ENCODE data around the gene COPG2.
A peak's percentile ranks its signal among the peaks of the same experiment; 100 is the strongest.
"Not testable (repeated sequence)": the region's sequence is repeated elsewhere in the genome, so short reads cannot be mapped to it uniquely, and the experiment has no call there.

Gene COPG2

GRCh38 chr7:130668258-130669084 is at the start of gene COPG2:
TSS of gene COPG2 (minus strand) at chr7:130668748. CDS start at chr7:130668668, 80 bp downstream.
- DNase-seq (ENCODE audit: extremely low read depth in 1 of 2, low read depth in 1 of 2): peak; percentile 62 to 67

GRCh38 chr7:130712416-130712815 is 43.9 kb upstream of the COPG2 start:
- DNase-seq (ENCODE audit: extremely low read depth in 1 of 2, low read depth in 1 of 2): no peak

- no peak for DNase-seq (ENCODE audit: extremely low read depth in 1 of 2, low read depth in 1 of 2)
These were observed 40.2 kb upstream of the COPG2 start for GRCh38 chr7:130708766-130709165.

- DNase-seq (ENCODE audit: extremely low read depth in 1 of 2, low read depth in 1 of 2): no peak
These were observed 39.5 kb upstream of the COPG2 start for GRCh38 chr7:130708001-130708400.

- DNase-seq (ENCODE audit: extremely low read depth in 1 of 2, low read depth in 1 of 2): no peak
These were observed 35.3 kb upstream of the COPG2 start for GRCh38 chr7:130703851-130704250.

GRCh38 chr7:130701650-130702049 is 33.1 kb upstream of the COPG2 start:
- DNase-seq (ENCODE audit: extremely low read depth in 1 of 2, low read depth in 1 of 2): no peak

- DNase-seq (ENCODE audit: extremely low read depth in 1 of 2, low read depth in 1 of 2): no peak
These were observed 32.2 kb upstream of the COPG2 start for GRCh38 chr7:130700760-130701159.

GRCh38 chr7:130699686-130700085 is 31.1 kb upstream of the COPG2 start:
- DNase-seq (ENCODE audit: extremely low read depth in 1 of 2, low read depth in 1 of 2): no peak

- no peak for DNase-seq (ENCODE audit: extremely low read depth in 1 of 2, low read depth in 1 of 2)
These were observed 29.3 kb upstream of the COPG2 start for GRCh38 chr7:130697820-130698219.

GRCh38 chr7:130695840-130696239 is 27.3 kb upstream of the COPG2 start:
- no peak for DNase-seq (ENCODE audit: extremely low read depth in 1 of 2, low read depth in 1 of 2)

GRCh38 chr7:130692396-130692795 is 23.8 kb upstream of the COPG2 start:
- not testable (repeated sequence) for DNase-seq (ENCODE audit: extremely low read depth in 1 of 2, low read depth in 1 of 2)

- DNase-seq (ENCODE audit: extremely low read depth in 1 of 2, low read depth in 1 of 2): no peak
These were observed 21.1 kb upstream of the COPG2 start for GRCh38 chr7:130689683-130690082.

- DNase-seq (ENCODE audit: extremely low read depth in 1 of 2, low read depth in 1 of 2): no peak
These were observed 14.5 kb upstream of the COPG2 start for GRCh38 chr7:130683026-130683425.

GRCh38 chr7:130674456-130674855 is 5.9 kb upstream of the COPG2 start:
- no peak for DNase-seq (ENCODE audit: extremely low read depth in 1 of 2, low read depth in 1 of 2)

- DNase-seq (ENCODE audit: extremely low read depth in 1 of 2, low read depth in 1 of 2): no peak
These were observed 4.5 kb upstream of the COPG2 start for GRCh38 chr7:130673066-130673465.

GRCh38 chr7:130672146-130672545 is 3.6 kb upstream of the COPG2 start:
- DNase-seq (ENCODE audit: extremely low read depth in 1 of 2, low read depth in 1 of 2): no peak

GRCh38 chr7:130669085-130669700 is 645 bp upstream of the COPG2 start:
- DNase-seq (ENCODE audit: extremely low read depth in 1 of 2, low read depth in 1 of 2): no peak

- DNase-seq (ENCODE audit: extremely low read depth in 1 of 2, low read depth in 1 of 2): no peak
These were observed 823 bp downstream of the COPG2 start for GRCh38 chr7:130667593-130668257.

GRCh38 chr7:130662426-130662825 is 6.1 kb downstream of the COPG2 start:
- DNase-seq (ENCODE audit: extremely low read depth in 1 of 2, low read depth in 1 of 2): no peak

- no peak for DNase-seq (ENCODE audit: extremely low read depth in 1 of 2, low read depth in 1 of 2)
These were observed 13.3 kb downstream of the COPG2 start for GRCh38 chr7:130655286-130655685.

GRCh38 chr7:130654850-130655249 is 13.7 kb downstream of the COPG2 start:
- no peak for DNase-seq (ENCODE audit: extremely low read depth in 1 of 2, low read depth in 1 of 2)

- DNase-seq (ENCODE audit: extremely low read depth in 1 of 2, low read depth in 1 of 2): no peak
These were observed 17.9 kb downstream of the COPG2 start for GRCh38 chr7:130650611-130651120.

Measured in stimulated activated CD8-positive, alpha-beta memory T cell treated with anti-CD3 and anti-CD28 coated beads, Interleukin-7, amount 100 ng/mL, for 48 hours (primary cell).